Rectal smooth muscle tissue (tissue), 1 donor: Measurements from ENCODE around the gene CTSA.

Experiments
- H3K27ac ChIP-seq: one replicate; pipeline ENCODE4 v1.7.0; 2013; ENCODE audit warnings: low read depth, low read length, inconsistent platforms
- H3K27me3 ChIP-seq: one replicate; pipeline ENCODE4 v1.7.0; 2013; ENCODE audit warnings: low read length; ENCODE audit not compliant: control insufficient read depth, insufficient read depth
- H3K36me3 ChIP-seq: one replicate; pipeline ENCODE4 v1.7.0; 2013; ENCODE audit warnings: low read length; ENCODE audit not compliant: control insufficient read depth, insufficient read depth
- H3K4me1 ChIP-seq: one replicate; pipeline ENCODE4 v1.7.0; 2013; ENCODE audit warnings: low read length; ENCODE audit not compliant: control insufficient read depth, insufficient read depth
- H3K4me3 ChIP-seq: one replicate; pipeline ENCODE4 v1.7.0; 2013; ENCODE audit warnings: low read length
- H3K9ac ChIP-seq: one replicate; pipeline ENCODE4 v1.7.0; 2013; ENCODE audit warnings: low read length

The CTSA gene

DNA sequence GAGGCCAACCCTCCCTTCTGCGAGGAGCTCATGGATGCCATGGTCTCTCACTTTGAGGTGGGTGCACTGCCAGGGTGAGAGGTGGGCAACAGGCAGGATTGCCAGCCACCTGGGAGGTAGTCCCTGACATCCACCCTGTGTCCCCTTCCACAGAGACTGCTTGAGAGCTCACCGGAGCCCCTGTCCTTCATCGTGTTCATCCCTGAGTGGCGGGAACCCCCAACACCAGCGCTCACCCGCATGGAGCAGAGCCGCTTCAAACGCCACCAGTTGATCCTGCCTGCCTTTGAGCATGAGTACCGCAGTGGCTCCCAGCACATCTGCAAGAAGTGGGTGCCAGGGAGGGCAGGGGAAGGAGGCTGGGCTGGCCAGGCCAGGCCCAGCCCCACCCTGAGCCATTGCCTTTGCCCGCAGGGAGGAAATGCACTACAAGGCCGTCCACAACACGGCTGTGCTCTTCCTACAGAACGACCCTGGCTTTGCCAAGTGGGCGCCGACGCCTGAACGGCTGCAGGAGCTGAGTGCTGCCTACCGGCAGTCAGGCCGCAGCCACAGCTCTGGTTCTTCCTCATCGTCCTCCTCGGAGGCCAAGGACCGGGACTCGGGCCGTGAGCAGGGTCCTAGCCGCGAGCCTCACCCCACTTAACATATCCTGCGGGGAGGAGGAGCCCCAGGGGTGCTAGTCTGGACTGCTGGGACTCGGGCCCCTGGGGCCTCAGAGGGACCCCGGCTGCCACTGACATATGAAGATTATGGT is 56.2 kb downstream of the CTSA start:
- Histone ChIP-seq H3K27ac (no peak overlapping the region), H3K36me3 (peaks cover 83% of the 10 kb centered on the region), H3K4me1 (no peaks in the 10 kb centered on the region), H3K9ac (no peak overlapping the region), H3K4me3 (no peak overlapping the region), H3K27me3 (no peaks in the 10 kb centered on the region)

DNA sequence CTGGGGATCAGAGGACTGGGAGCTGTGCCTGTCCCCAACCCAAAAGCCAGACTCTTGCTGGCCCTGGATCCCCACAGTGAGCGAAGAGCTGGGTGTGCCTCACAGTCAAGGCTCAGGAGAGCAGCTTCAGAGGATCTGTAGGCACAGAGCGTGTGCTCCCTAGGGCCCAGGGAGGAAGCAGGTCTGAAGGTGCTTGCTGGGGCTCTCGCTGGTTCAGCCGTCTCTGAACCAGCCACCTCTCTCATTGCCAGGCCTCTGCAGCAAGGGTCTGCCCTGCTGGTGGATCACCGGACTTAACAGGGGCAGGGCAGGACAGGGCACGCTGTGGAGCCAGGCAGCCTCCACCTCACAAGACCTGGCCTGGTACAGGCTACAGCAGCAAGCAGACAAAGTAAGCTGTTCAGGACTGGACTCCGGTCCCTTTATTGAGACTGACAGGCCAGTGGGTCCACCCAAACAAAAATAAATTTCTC is 57.2 kb downstream of the CTSA start:
- peaks cover 80% of the 10 kb centered on the region for H3K36me3 ChIP-seq
- H3K9ac ChIP-seq, result no peak overlapping the region
- no peak overlapping the region for H3K4me3 ChIP-seq
- no peaks in the 10 kb centered on the region for H3K27me3 ChIP-seq
- H3K4me1 ChIP-seq, result no peaks in the 10 kb centered on the region
- H3K27ac ChIP-seq, result no peak overlapping the region
